RWPE1 (cell line): ENCODE measurements around the gene MAN2A2.
A peak's percentile ranks its signal among the peaks of the same experiment; 100 is the strongest.

ENCODE experiments used
- CTCF ChIA-PET: fragments of 350-600 bp; sonication (Branson Sonifier 250); formaldehyde crosslinking; extraction: SDS; loops from one replicate; lab custom pipeline; 2021; lab: Yijun Ruan, JAX
- POLR2A ChIA-PET: fragments of 400-600 bp; formaldehyde crosslinking; extraction: SDS; loops from one replicate; lab custom pipeline; 2020; ENCODE audit warnings: antibody characterized with exemption; ENCODE audit not compliant: low non-redundant PET; lab: Yijun Ruan, JAX
- DNase-seq: peaks from one replicate; pipeline ENCODE4 v3.0.0; 2012; ENCODE audit warnings: low spot score
- H3K27ac ChIP-seq: fragments of 450-650 bp; 2 replicates; pipeline ENCODE4 v1.5.1; 2017
- CTCF ChIP-seq: fragments of 450-650 bp; conservative IDR thresholded peaks from 2 replicates; pipeline ENCODE4 v1.5.1; 2017; ENCODE audit warnings: low read depth, mild to moderate bottlenecking

Gene MAN2A2

DNA sequence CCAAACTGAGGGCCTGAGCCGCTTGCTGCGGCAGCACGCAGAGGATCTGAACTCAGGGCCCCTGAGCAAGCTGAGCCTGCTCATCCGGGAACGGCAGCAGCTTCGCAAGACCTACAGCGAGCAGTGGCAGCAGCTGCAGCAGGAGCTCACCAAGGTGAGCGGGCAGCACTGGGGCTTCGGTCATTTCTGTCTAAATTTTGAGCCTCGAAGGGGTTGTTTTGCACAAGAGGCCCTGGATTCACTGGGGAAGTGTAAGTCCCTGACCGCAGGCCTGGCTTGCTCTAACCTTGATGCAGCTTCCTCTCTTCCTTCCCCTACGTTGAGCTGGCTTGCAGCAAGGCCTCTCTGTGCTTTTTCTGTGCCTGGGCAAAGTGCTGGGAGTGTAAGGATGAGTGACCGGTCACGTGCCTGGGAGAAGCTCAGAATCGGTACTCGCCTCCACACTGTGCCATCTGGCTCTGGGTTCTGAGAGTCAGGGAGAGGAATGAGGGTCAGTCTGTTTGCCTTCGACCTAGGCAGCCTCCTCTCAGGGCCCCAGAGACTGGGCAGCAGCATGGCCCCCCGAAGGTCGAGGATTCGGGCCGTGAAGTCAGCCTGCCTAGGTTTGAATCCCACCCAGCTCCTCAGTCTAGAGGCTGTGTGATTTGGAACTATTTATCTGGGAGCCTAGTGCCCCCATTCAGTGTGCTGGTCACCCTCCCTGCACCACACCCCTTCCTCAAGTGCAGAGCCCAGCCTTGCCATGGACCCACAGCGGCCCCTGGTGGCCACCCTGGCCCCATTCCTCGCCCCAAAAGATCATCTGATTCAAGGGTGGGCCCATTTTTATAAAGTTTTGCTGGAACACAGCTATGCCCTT is 17.4 kb upstream of the MAN2A2 start:
- POLR2A ChIA-PET: no interaction called here

DNA sequence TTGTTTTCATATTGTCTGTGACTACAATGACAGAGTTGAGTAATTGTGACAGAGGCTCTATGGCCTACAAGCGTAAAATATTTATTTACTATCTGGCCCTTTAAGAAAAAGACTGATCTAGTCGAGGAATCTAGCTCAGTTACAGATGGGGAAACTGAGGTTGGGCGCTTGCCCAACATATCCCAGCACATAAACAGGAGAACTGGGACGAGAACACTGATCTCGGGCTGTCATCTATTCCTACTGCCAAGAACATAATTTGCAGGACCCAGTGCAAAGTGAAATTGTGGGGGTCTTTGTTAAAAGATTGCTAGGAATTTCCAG is 16.8 kb upstream of the MAN2A2 start:
- POLR2A ChIA-PET: no interaction called here
- no peak for DNase-seq
- TF ChIP-seq CTCF: peak; percentile 66
- no peak overlapping the region for H3K27ac ChIP-seq
- CTCF ChIA-PET: interaction anchor here (0.5 to 3.8 kb wide), 27 partner anchors 10 to 1259 kb away, joined by 3 to 35 read pairs (median 4); partner anchors contain the start of genes BLM and MAN2A2

More for the DNA sequence above, 17.4 kb upstream of the MAN2A2 start:
- DNase-seq: peak; percentile 66
- H3K27ac ChIP-seq: peak overlapping the region; percentile 12; the same call in 1 of the 2 replicates
- CTCF ChIA-PET: interaction anchor here (0.5 to 3.8 kb wide), 31 partner anchors 9 to 1259 kb away, joined by 3 to 35 read pairs (median 4); partner anchors contain the start of genes BLM and MAN2A2
- peak; percentile 99 for TF ChIP-seq CTCF

GRCh38 chr15:90887037-90887481 is 16.0 kb upstream of the MAN2A2 start:
- no peak for DNase-seq
- ChIA-PET POLR2A (no interaction called here), CTCF (interaction anchor here (0.8 to 3.8 kb wide), 4 partner anchors 38 to 621 kb away, joined by 4 to 35 read pairs (median 8); no protein-coding TSS in a partner anchor)
- no peak overlapping the region for H3K27ac ChIP-seq
- TF ChIP-seq CTCF: no peak

- CTCF ChIA-PET: interaction anchor here (0.6 to 1.4 kb wide), 3 partner anchors 12 to 241 kb away, joined by 3 read pairs; no protein-coding TSS in a partner anchor
- no peak for TF ChIP-seq CTCF
- POLR2A ChIA-PET: no interaction called here
- no peak overlapping the region for H3K27ac ChIP-seq
- DNase-seq: no peak
Observed at GRCh38 chr15:90889313-90889730, 13.8 kb upstream of the MAN2A2 start.

DNA sequence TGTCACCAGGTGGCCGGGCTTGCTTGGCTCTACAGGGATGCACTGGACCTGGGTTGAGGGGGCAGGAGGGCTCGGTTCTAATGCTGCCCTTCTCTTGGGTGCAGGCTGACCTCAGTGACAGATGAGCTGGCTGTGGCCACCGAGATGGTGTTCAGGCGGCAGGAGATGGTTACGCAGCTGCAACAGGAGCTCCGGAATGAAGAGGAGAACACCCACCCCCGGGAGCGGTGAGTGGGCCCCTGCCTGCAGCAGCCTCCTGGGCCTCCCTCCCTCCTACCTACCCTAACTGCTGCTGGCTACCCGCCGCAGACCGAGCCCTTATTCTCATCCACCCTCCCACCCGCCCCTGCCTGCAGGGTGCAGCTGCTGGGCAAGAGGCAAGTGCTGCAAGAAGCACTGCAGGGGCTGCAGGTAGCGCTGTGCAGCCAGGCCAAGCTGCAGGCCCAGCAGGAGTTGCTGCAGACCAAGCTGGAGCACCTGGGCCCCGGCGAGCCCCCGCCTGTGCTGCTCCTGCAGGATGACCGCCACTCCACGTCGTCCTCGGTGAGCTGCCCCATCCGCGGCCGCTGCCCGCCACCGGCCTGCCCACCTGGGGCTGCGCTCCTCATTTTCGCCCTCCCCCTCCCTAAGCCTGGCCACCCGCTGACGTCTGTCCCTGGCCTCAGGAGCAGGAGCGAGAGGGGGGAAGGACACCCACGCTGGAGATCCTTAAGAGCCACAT is 13.2 kb upstream of the MAN2A2 start:
- CTCF ChIA-PET: interaction anchor here (0.6 to 1.4 kb wide), 4 partner anchors 12 to 242 kb away, joined by 3 read pairs; partner anchors contain the start of gene HDDC3

More for the DNA sequence above, 13.2 kb upstream of the MAN2A2 start:
- TF ChIP-seq CTCF: no peak
- POLR2A ChIA-PET: no interaction called here
- no peak for DNase-seq
- H3K27ac ChIP-seq: no peak overlapping the region
